M059J (cell line): ENCODE data around the gene RGS12. TPM values are rescaled to one million over a fixed set of nuclear protein-coding genes. Genes with fewer than 3 reads are reported as not detected.
A peak's percentile ranks its signal among the peaks of the same experiment; 100 is the strongest.

Experiments used
- DNase-seq: peaks from one replicate; pipeline ENCODE4 v3.0.0-alpha.2; 2012; ENCODE audit warnings: low read depth
- total RNA-seq: library from RNA; depleted of rRNA; stranded (reverse); fragments of >200 nt; shearing (Covaris generic); gene quantifications from 2 replicates; pipeline ENCODE4 v1.2.3, GENCODE V29; 2014

The RGS12 gene
- total RNA-seq, 1 experiment from 2014 or later: 15.8 TPM

GRCh38 chr4:3252831-3253641 lies 39.8 kb upstream of the RGS12 start:
- no peak for DNase-seq

- no peak for DNase-seq
Observed at GRCh38 chr4:3253808-3254207, 39.0 kb upstream of the RGS12 start.

GRCh38 chr4:3254302-3255131 lies 38.3 kb upstream of the RGS12 start:
- DNase-seq: no peak

- DNase-seq: no peak
Observed at GRCh38 chr4:3255611-3256186, 37.1 kb upstream of the RGS12 start.

GRCh38 chr4:3256230-3257102 lies 36.4 kb upstream of the RGS12 start:
- no peak for DNase-seq

GRCh38 chr4:3257103-3257555 lies 35.7 kb upstream of the RGS12 start:
- DNase-seq: no peak

- DNase-seq: peak; percentile 77
Observed at GRCh38 chr4:3257556-3258482, 35.0 kb upstream of the RGS12 start.

GRCh38 chr4:3261411-3262207 lies 31.2 kb upstream of the RGS12 start:
- DNase-seq: no peak

GRCh38 chr4:3262208-3263052 lies 30.4 kb upstream of the RGS12 start:
- DNase-seq: no peak

GRCh38 chr4:3263053-3263875 lies 29.6 kb upstream of the RGS12 start:
- DNase-seq: no peak

- DNase-seq: no peak
Observed at GRCh38 chr4:3263876-3264193, 29.0 kb upstream of the RGS12 start.

- DNase-seq: no peak
Observed at GRCh38 chr4:3266076-3266475, 26.7 kb upstream of the RGS12 start.

GRCh38 chr4:3267576-3268394 lies 25.0 kb upstream of the RGS12 start:
- no peak for DNase-seq

- no peak for DNase-seq
Observed at GRCh38 chr4:3268395-3269104, 24.3 kb upstream of the RGS12 start.

GRCh38 chr4:3269105-3269927 lies 23.5 kb upstream of the RGS12 start:
- no peak for DNase-seq
